Endothelial cell of umbilical vein (primary cell): ENCODE data around the gene CDH22. TPM values are rescaled to one million over a fixed set of nuclear protein-coding genes. Genes with fewer than 3 reads are reported as not detected.

Source experiments
- BruUV-seq: library from RNA; stranded (reverse); fragments of 400-500 nt; replicated peaks from 2 replicates; lab custom pipeline; 2021; lab: Mats Ljungman, UMichigan
- CTCF ChIA-PET: fragments of 300-600, 350-600 bp; sonication (Branson Sonifier 250); formaldehyde crosslinking; loops from one replicate; lab custom pipeline; 2021; ENCODE audit warnings: antibody characterized with exemption, inconsistent platforms; lab: Charles Lee
- POLR2A ChIA-PET: fragments of 300-600, 350-600 bp; sonication (Branson Sonifier 250); formaldehyde crosslinking; loops from one replicate; lab custom pipeline; 2021; ENCODE audit warnings: antibody characterized with exemption, inconsistent platforms; lab: Charles Lee
- DNase-seq: peaks from one replicate; pipeline ENCODE4 v3.0.0-alpha.2; 2011; ENCODE audit warnings: low read depth, low spot score
- FAIRE-seq: peaks from 2 replicates; lab custom pipeline; 2011; peaks lifted over from hg19 to GRCh38; lab: Jason Lieb, UNC
- H2AFZ ChIP-seq: 2 replicates; pipeline ENCODE4 v1.6.0; 2012; ENCODE audit warnings: low read depth, low read length, control low read depth, inconsistent platforms
- H3K27ac ChIP-seq: 2 replicates; pipeline ENCODE4 v1.5.1; 2011; ENCODE audit warnings: low read depth, mild to moderate bottlenecking, control low read depth, low read length, moderate library complexity; ENCODE audit not compliant: insufficient read depth
- H3K27me3 ChIP-seq, 2 experiments: 2 replicates each; pipeline versions ENCODE4 v1.6.0 to v1.6.1; 2011; ENCODE audit warnings: low read length in 2 of 2, mixed read lengths in 1 of 2; ENCODE audit not compliant: control insufficient read depth in 2 of 2, insufficient read depth in 2 of 2
- H3K36me3 ChIP-seq, 2 experiments: 2 replicates in 1 of 2; 3 replicates in 1 of 2; pipeline ENCODE4 v1.5.1; 2011; ENCODE audit warnings: low read length in 2 of 2, mild to moderate bottlenecking in 1 of 2, moderate library complexity in 1 of 2; ENCODE audit not compliant: control insufficient read depth in 2 of 2, insufficient read depth in 2 of 2; ENCODE audit errors: extremely low read depth in 1 of 2
- H3K4me1 ChIP-seq: 3 replicates; pipeline ENCODE4 v1.5.1; 2011; ENCODE audit warnings: mild to moderate bottlenecking, low read length; ENCODE audit not compliant: control insufficient read depth, insufficient read depth; ENCODE audit errors: extremely low read depth
- H3K4me2 ChIP-seq: 2 replicates; pipeline ENCODE4 v1.6.1; 2011; ENCODE audit warnings: low read length, control low read depth, mixed read lengths; ENCODE audit not compliant: insufficient read depth
- H3K4me3 ChIP-seq, 3 experiments: fragments of 200-600 bp in 1 of 3; sonication (generic), shearing (Covaris generic) in 1 of 3; replicated peaks in 1 of 3; 2 replicates each; pipeline ENCODE4 v1.5.1; 2011 to 2016; ENCODE audit warnings: control low read depth in 3 of 3, low read length in 3 of 3, mild to moderate bottlenecking in 2 of 3, inconsistent platforms in 1 of 3, low read depth in 1 of 3, moderate library complexity in 1 of 3; ENCODE audit not compliant: insufficient read depth in 1 of 3
- H3K79me2 ChIP-seq: 2 replicates; pipeline ENCODE4 v1.6.0; 2012; ENCODE audit warnings: low read length, inconsistent platforms; ENCODE audit not compliant: control insufficient read depth, insufficient read depth
- H3K9ac ChIP-seq: replicated peaks from 2 replicates; pipeline ENCODE3; 2011; ENCODE audit warnings: low read length, control low read depth; ENCODE audit not compliant: insufficient read depth; ENCODE audit errors: extremely low read depth
- H3K9me1 ChIP-seq: replicated peaks from 3 replicates; pipeline ENCODE4 v1.6.0; 2011; ENCODE audit warnings: mild to moderate bottlenecking, low read length; ENCODE audit not compliant: control insufficient read depth, insufficient read depth; ENCODE audit errors: extremely low read depth
- H3K9me3 ChIP-seq: replicated peaks from 2 replicates; pipeline ENCODE4 v1.5.1; 2012; ENCODE audit warnings: low read length, inconsistent platforms; ENCODE audit not compliant: control insufficient read depth, insufficient read depth
- H4K20me1 ChIP-seq: replicated peaks from 2 replicates; pipeline ENCODE3; 2011; ENCODE audit warnings: mild to moderate bottlenecking, low read length; ENCODE audit not compliant: control insufficient read depth, insufficient read depth; ENCODE audit errors: extremely low read depth
- EZH2 ChIP-seq: IDR thresholded peaks from 2 replicates; pipeline ENCODE4 v1.6.1; 2012; ENCODE audit warnings: borderline replicate concordance, low read depth, mild to moderate bottlenecking, moderate library complexity, low read length, inconsistent platforms; ENCODE audit not compliant: severe bottlenecking
- FOS ChIP-seq: IDR thresholded peaks from 2 replicates; pipeline ENCODE4 v1.6.1; 2011; ENCODE audit warnings: mild to moderate bottlenecking, low read length, moderate library complexity, borderline replicate concordance; ENCODE audit not compliant: insufficient read depth
- GATA2 ChIP-seq: IDR thresholded peaks from 2 replicates; pipeline ENCODE4 v1.7.0; 2011; ENCODE audit warnings: low read depth, mild to moderate bottlenecking, moderate library complexity, mixed read lengths, low read length; ENCODE audit not compliant: insufficient read length, insufficient read depth
- JUN ChIP-seq: IDR thresholded peaks from 2 replicates; pipeline ENCODE4 v1.6.1; 2011; ENCODE audit warnings: borderline replicate concordance, low read depth; ENCODE audit not compliant: insufficient read length, insufficient read depth
- MYC ChIP-seq: IDR thresholded peaks from one replicate; pipeline ENCODE4 v1.6.1; 2011; ENCODE audit warnings: mild to moderate bottlenecking, low read depth, low read length
- POLR2A ChIP-seq: IDR thresholded peaks from 2 replicates; pipeline ENCODE4 v1.6.1; 2012; ENCODE audit warnings: low read depth, mild to moderate bottlenecking, control low read depth, low read length
- POLR2AphosphoS5 ChIP-seq: IDR thresholded peaks from 2 replicates; pipeline ENCODE4 v1.6.1; 2012; ENCODE audit warnings: low read depth, mild to moderate bottlenecking, control low read depth, low read length, moderate library complexity; ENCODE audit not compliant: insufficient read depth
- dilution Hi-C: fragments of 300-500 bp; cut with MboI; formaldehyde crosslinking; loops from one replicate; pipeline ENCODE4 v1.15.0; 2019; ENCODE audit warnings: low sequenced_read_pairs; ENCODE audit not compliant: extremely low pct_ligation_motif_present
- intact Hi-C: fragments of 100-400 bp; cut with micrococcal nuclease; formaldehyde crosslinking; loops from one replicate; pipeline ENCODE4 v1.10.0; 2022
- polyA plus RNA-seq, 4 experiments: library from polyadenylated mRNA; depleted of rRNA in 3 of 4; stranded (reverse) in 3 of 4; unstranded in 1 of 4; fragments of >200 nt; gene quantifications; 2 replicates each; pipeline versions ENCODE4 v1.2.1 to v1.2.3, GENCODE V29; 2011 to 2012; ENCODE audit warnings: missing spikeins in 1 of 4
- total RNA-seq: library from RNA; stranded (reverse); gene quantifications from 2 replicates; pipeline ENCODE4 v1.2.3, GENCODE V29; 2021
- TF ChIP-seq, protein P1 (sequence below): IDR thresholded peaks from 2 replicates; pipeline ENCODE4 v1.6.1; 2011; ENCODE audit not compliant: insufficient read depth, insufficient read length
- TF ChIP-seq, protein P2 (sequence below), 2 donors: IDR thresholded peaks; 1 replicate in 1 of 2; 2 replicates in 1 of 2; pipeline ENCODE4 v1.5.1; 2011; ENCODE audit warnings: low read length in 2 of 2, mild to moderate bottlenecking in 2 of 2, moderate library complexity in 2 of 2, control low read depth in 1 of 2, inconsistent platforms in 1 of 2, low read depth in 1 of 2; ENCODE audit not compliant: insufficient read depth in 1 of 2; ENCODE audit errors: extremely low read depth in 1 of 2

CDH22 gene
- total and polyA plus RNA-seq, 2 donors (not counting 3 experiments of a cell fraction or from before 2014, with no cell fraction given), result not detected

GRCh38 chr20:46268131-46268614 is 40.1 kb downstream of the CDH22 start:
- ChIA-PET POLR2A (no interaction called here), CTCF (no interaction called here)
- Histone ChIP-seq H3K4me2 (no peak overlapping the region), H3K79me2 (no peaks in the 10 kb centered on the region), H3K27ac (no peak overlapping the region), H3K4me3 (no peak overlapping the region), H3K27me3 (no peaks in the 10 kb centered on the region), H4K20me1 (no peaks in the 10 kb centered on the region), H3K36me3 (no peaks in the 10 kb centered on the region), H3K9me3 (no peaks in the 10 kb centered on the region), H2AFZ (no peak overlapping the region), H3K9me1 (no peaks in the 10 kb centered on the region), H3K4me1 (no peaks in the 10 kb centered on the region), H3K9ac (no peak overlapping the region)
- dilution Hi-C loops (no loop called here), intact Hi-C loops (no loop called here)
- FAIRE-seq, result no peak
- no peak for DNase-seq
- no peak for TF ChIP-seq GATA2
- no peak for TF ChIP-seq JUN
- no peak for TF ChIP-seq MYC
- TF ChIP-seq, protein P1, sequence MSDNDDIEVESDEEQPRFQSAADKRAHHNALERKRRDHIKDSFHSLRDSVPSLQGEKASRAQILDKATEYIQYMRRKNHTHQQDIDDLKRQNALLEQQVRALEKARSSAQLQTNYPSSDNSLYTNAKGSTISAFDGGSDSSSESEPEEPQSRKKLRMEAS, result no peak
- no peak for TF ChIP-seq EZH2
- TF ChIP-seq POLR2A, result no peak
- TF ChIP-seq, protein P2, sequence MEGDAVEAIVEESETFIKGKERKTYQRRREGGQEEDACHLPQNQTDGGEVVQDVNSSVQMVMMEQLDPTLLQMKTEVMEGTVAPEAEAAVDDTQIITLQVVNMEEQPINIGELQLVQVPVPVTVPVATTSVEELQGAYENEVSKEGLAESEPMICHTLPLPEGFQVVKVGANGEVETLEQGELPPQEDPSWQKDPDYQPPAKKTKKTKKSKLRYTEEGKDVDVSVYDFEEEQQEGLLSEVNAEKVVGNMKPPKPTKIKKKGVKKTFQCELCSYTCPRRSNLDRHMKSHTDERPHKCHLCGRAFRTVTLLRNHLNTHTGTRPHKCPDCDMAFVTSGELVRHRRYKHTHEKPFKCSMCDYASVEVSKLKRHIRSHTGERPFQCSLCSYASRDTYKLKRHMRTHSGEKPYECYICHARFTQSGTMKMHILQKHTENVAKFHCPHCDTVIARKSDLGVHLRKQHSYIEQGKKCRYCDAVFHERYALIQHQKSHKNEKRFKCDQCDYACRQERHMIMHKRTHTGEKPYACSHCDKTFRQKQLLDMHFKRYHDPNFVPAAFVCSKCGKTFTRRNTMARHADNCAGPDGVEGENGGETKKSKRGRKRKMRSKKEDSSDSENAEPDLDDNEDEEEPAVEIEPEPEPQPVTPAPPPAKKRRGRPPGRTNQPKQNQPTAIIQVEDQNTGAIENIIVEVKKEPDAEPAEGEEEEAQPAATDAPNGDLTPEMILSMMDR (IDR thresholded peaks at IDR 0.05; ENCODE audit: extremely low read depth in 1 of 2, insufficient read depth in 1 of 2, low read depth in 1 of 2, low read length in 2 of 2), result no peak
- TF ChIP-seq FOS, result no peak
- TF ChIP-seq POLR2AphosphoS5, result no peak
- BruUV-seq, result no TSS peak
